ENCODE results near the gene WBP2. TPM values are rescaled to one million over a fixed set of nuclear protein-coding genes. Genes with fewer than 3 reads are reported as not detected.

WBP2 gene
- total RNA-seq, 2 donors from 2014 or later: 74.3 to 82.7 TPM

GRCh38 chr17:75836605-75837004, 18.5 kb downstream of the WBP2 start:
- Histone ChIP-seq H3K4me1 (ENCODE audit: control insufficient read depth, insufficient read depth, low read length) (no peaks in the 10 kb centered on the region), H3K9ac (ENCODE audit: extremely low read depth, low read length, poor library complexity, severe bottlenecking) (no peak overlapping the region), H3K36me3 (ENCODE audit: control insufficient read depth, insufficient read depth, low read length) (no peaks in the 10 kb centered on the region), H3K27me3 (ENCODE audit: control insufficient read depth, insufficient read depth, low read length, poor library complexity, severe bottlenecking) (no peaks in the 10 kb centered on the region), H3K9me3 (ENCODE audit: control insufficient read depth, low read length) (no peaks in the 10 kb centered on the region), H3K27ac (ENCODE audit: low read depth, low read length) (no peak overlapping the region), H3K4me3 (ENCODE audit: low read length) (no peak overlapping the region)
- no peak for DNase-seq
- WGBS, 2 experiments (ENCODE audit: insufficient coverage in 1 of 2, insufficient read length in 1 of 2): 87 to 92% methylated on average over 7 to 9 of the region's 9 CpGs
- no peaks in the 10 kb centered on the region for H3K27me3 Mint-ChIP-seq (ENCODE audit: insufficient read depth)
- no peak overlapping the region for H3K4me3 Mint-ChIP-seq
- no peak for TF ChIP-seq CTCF (conservative IDR thresholded peaks at IDR 0.05)
- H3K27ac Mint-ChIP-seq: no peak overlapping the region
- H3K9me3 Mint-ChIP-seq: no peaks in the 10 kb centered on the region
- peaks cover 9% of the 10 kb centered on the region for H3K4me1 Mint-ChIP-seq
- H3K36me3 Mint-ChIP-seq (ENCODE audit: low read depth): no peaks in the 10 kb centered on the region

- no peak overlapping the region for H3K4me3 Mint-ChIP-seq
Observed at GRCh38 chr17:75835654-75835987, 19.5 kb downstream of the WBP2 start.

GRCh38 chr17:75834928-75835653, 20.0 kb downstream of the WBP2 start:
- no peaks in the 10 kb centered on the region for H3K9me3 Mint-ChIP-seq
- Histone ChIP-seq H3K36me3 (ENCODE audit: control insufficient read depth, insufficient read depth, low read length) (no peaks in the 10 kb centered on the region), H3K9ac (ENCODE audit: extremely low read depth, low read length, poor library complexity, severe bottlenecking) (no peak overlapping the region), H3K27me3 (ENCODE audit: control insufficient read depth, insufficient read depth, low read length, poor library complexity, severe bottlenecking) (no peaks in the 10 kb centered on the region), H3K4me1 (ENCODE audit: control insufficient read depth, insufficient read depth, low read length) (no peaks in the 10 kb centered on the region), H3K9me3 (ENCODE audit: control insufficient read depth, low read length) (no peaks in the 10 kb centered on the region), H3K4me3 (ENCODE audit: low read length) (no peak overlapping the region), H3K27ac (ENCODE audit: low read depth, low read length) (no peak overlapping the region)
- WGBS, 2 experiments (ENCODE audit: insufficient coverage in 1 of 2, insufficient read length in 1 of 2): 90 to 98% methylated on average over 5 to 24 of the region's 24 CpGs
- no peak for TF ChIP-seq CTCF (conservative IDR thresholded peaks at IDR 0.05)
- no peak overlapping the region for H3K27ac Mint-ChIP-seq
- no peak for DNase-seq
- peaks cover 13% of the 10 kb centered on the region for H3K4me1 Mint-ChIP-seq
- H3K36me3 Mint-ChIP-seq (ENCODE audit: low read depth): no peaks in the 10 kb centered on the region
- no peak overlapping the region for H3K4me3 Mint-ChIP-seq
- no peaks in the 10 kb centered on the region for H3K27me3 Mint-ChIP-seq (ENCODE audit: insufficient read depth)

More at GRCh38 chr17:75835654-75835987, 19.5 kb downstream of the WBP2 start:
- peaks cover 9% of the 10 kb centered on the region for H3K4me1 Mint-ChIP-seq
- no peaks in the 10 kb centered on the region for H3K27me3 Mint-ChIP-seq (ENCODE audit: insufficient read depth)
- whole genome bisulfite sequencing, 2 experiments (ENCODE audit: insufficient coverage in 1 of 2, insufficient read length in 1 of 2): 91 to 97% methylated on average over 5 to 9 of the region's 9 CpGs
- TF ChIP-seq CTCF (conservative IDR thresholded peaks at IDR 0.05): no peak
- no peaks in the 10 kb centered on the region for H3K36me3 Mint-ChIP-seq (ENCODE audit: low read depth)
- no peaks in the 10 kb centered on the region for H3K27me3 ChIP-seq (ENCODE audit: control insufficient read depth, insufficient read depth, low read length, poor library complexity, severe bottlenecking)
- no peaks in the 10 kb centered on the region for H3K9me3 ChIP-seq (ENCODE audit: control insufficient read depth, low read length)
- H3K9ac ChIP-seq (ENCODE audit: extremely low read depth, low read length, poor library complexity, severe bottlenecking): no peak overlapping the region
- no peaks in the 10 kb centered on the region for H3K4me1 ChIP-seq (ENCODE audit: control insufficient read depth, insufficient read depth, low read length)
- DNase-seq: no peak
- H3K4me3 ChIP-seq (ENCODE audit: low read length): no peak overlapping the region
- no peaks in the 10 kb centered on the region for H3K9me3 Mint-ChIP-seq
- no peak overlapping the region for H3K27ac ChIP-seq (ENCODE audit: low read depth, low read length)
- H3K27ac Mint-ChIP-seq: no peak overlapping the region
- H3K36me3 ChIP-seq (ENCODE audit: control insufficient read depth, insufficient read depth, low read length): no peaks in the 10 kb centered on the region
